NAMALWA (cell line): Measurements from ENCODE around the gene PIH1D1.
A peak's percentile ranks its signal among the peaks of the same experiment; 100 is the strongest.

Experiments used
- DNase-seq: peaks from one replicate; pipeline ENCODE4 v3.0.0-alpha.2; 2015; ENCODE audit warnings: low spot score

The PIH1D1 gene

GRCh38 chr19:49456326-49456725 lies 4.7 kb upstream of the PIH1D1 start:
- DNase-seq: no peak

GRCh38 chr19:49455773-49456172 lies 4.2 kb upstream of the PIH1D1 start:
- no peak for DNase-seq

DNA sequence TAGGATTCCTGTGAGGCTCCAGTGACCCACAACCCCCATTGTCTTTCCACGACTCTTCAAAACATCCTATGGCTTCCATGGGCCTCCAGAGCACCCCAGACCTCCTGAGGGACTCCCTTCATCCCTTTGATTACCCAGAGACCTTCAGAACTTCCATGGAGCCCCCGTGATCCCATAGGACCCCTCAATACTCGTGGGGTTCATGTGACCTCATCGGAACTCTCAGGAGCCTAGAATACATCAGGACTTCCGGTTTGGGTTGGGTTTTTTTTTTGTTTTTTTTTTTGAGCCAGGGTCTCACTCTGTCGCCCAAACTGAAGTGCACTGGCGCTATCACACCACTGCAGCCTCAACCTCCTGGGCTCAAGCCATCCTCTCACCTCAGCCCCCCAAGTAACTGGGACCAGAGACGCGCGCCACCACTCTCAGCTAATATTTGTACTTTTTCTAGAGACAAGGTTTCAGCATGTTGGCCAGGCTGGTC lies 2.2 kb upstream of the PIH1D1 start:
- peak; percentile 79 for DNase-seq

- peak; percentile 98 for DNase-seq
These were observed 1.6 kb upstream of the PIH1D1 start, which contains the start of gene ALDH16A1 for GRCh38 chr19:49453013-49453756. ALDH16A1 (plus strand) TSS chr19:49453225; CDS start chr19:49453332, 107 bp downstream.

GRCh38 chr19:49450405-49450804 lies 1.2 kb downstream of the PIH1D1 start:
- DNase-seq: no peak

GRCh38 chr19:49448432-49448786 lies 3.2 kb downstream of the PIH1D1 start:
- no peak for DNase-seq

DNA sequence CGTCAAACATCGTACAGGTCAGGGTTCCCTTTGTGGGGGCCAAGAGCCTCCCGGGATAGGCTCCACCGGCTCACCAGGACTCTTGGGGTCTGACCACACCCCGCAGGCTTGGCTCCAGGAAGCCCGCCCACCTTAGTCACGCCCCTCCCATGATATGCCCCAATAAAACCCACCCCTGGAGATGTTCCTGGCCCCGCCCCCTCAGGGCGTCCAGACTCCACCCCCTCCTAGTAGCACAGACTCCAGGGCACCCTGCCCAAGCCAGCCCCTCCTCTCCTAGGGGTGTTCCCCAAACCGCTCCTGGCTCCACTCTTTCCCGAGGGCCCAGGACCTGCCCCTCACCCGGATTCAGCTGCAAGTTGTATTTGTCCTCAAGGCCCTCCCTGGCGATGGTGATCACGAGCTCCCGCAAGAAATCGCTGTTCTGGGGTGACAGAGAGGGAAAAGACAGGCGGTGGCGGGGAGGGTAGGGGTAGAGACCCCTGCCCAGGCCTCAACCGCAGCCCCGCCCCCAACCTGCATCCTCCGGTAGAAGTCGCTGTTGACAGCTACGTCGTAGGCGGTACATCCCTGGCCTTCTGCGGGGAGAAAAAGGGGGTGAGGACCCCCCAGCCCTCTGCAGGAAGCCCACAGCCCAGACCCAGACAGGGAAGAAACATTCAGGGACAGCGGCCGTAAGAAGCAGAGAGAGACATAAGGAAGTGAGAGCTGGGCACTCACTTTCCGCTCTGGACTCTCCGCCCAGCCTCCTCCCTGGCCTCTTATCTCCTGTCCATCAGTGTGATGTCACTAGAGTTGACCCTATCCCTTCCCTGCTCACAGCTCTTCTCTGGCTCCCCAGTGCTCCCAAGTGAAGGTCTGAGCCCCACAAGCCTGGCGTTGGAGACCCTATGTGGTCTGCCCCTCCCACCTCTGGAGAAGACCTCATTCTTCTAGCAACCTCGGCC lies 3.9 kb downstream of the PIH1D1 start:
- DNase-seq: peak; percentile 86

GRCh38 chr19:49445997-49446396 lies 5.6 kb downstream of the PIH1D1 start:
- DNase-seq: no peak

DNA sequence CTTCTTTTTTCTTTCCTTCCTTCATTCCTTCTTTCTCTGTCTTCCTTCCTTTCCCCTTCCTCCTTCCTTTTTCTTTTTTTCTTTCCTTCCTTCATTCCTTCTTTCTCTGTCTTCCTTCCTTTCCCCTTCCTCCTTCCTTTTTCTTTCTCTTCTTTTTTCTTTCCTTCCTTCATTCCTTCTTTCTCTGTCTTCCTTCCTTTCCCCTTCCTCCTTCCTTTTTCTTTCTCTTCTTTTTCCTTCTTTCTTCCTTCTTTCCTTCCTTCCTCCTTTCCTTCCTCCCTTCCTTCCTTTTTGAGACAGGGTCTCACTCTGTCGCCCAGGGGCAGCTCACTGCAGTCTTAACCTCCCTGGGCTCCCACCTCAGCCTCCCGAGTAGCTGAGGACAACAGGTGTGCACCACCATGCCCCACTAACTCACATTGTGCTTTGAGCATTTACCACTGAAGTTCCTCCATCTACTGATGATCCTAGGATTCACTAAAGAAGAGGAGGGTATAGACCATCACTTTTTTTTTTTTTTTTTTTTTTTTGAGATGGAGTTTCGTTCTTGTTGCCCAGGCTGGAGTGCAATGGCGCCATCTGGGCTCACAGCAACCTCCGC lies 7.4 kb downstream of the PIH1D1 start:
- DNase-seq: peak; percentile 35

DNA sequence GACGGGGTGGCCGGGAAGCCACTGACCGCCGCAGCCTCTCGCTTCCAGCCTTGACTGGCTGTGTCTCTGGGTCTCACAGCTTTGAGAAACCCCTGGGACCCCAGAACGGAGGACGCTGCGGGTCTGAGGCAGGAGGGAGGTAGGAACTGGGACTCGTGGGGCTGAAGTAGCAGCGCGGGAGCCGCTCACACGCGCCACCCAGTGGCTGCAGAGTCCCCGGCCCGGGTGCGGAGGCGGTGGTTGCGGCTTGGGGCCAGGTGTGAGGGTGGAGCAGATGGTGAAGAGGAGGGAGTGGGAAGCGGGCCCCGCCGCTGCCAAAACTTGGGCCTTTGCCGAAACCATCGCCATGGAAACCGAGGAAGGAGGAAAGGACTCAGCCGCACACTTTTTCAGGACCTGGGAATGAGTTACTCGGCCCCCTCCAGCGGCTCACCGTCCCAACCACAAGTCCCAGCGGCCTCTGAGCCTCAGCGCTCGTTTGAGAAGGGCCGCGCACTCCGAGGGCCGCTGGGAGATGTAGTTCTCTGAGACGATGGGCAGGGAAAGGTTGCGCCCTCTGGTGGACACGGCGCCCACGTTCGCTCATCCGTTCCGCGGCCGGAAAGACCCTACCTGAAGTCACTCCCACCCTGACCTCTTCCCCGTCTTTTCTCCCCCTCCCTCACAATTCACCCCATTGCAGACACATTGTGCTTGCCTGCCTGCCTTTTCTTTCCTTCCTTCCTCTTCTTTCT lies 8.1 kb downstream of the PIH1D1 start:
- DNase-seq: peak; percentile 94

GRCh38 chr19:49442771-49443365 lies 8.7 kb downstream of the PIH1D1 start:
- DNase-seq: peak; percentile 66

DNA sequence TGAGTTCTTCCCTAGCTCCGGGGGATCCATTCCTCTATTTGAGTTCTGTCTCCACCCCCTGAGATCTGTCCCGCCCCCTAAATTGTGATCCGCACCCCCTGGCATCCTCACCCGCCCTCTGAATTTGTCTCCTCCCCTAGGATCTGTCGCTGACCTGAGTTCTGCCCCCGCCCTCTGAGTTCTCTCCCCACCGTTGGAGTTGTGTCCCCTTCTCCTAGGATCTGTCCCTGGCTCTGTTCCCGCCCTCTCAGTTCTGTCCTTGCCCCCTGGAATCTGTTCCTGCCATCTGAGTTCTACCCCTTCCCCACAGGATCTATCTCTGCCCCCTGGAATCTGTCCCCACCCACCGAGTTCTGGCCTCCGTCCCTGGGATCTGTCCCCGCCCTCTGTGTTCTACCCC lies 9.3 kb downstream of the PIH1D1 start:
- peak; percentile 55 for DNase-seq

GRCh38 chr19:49441960-49442350 lies 9.7 kb downstream of the PIH1D1 start:
- no peak for DNase-seq

DNA sequence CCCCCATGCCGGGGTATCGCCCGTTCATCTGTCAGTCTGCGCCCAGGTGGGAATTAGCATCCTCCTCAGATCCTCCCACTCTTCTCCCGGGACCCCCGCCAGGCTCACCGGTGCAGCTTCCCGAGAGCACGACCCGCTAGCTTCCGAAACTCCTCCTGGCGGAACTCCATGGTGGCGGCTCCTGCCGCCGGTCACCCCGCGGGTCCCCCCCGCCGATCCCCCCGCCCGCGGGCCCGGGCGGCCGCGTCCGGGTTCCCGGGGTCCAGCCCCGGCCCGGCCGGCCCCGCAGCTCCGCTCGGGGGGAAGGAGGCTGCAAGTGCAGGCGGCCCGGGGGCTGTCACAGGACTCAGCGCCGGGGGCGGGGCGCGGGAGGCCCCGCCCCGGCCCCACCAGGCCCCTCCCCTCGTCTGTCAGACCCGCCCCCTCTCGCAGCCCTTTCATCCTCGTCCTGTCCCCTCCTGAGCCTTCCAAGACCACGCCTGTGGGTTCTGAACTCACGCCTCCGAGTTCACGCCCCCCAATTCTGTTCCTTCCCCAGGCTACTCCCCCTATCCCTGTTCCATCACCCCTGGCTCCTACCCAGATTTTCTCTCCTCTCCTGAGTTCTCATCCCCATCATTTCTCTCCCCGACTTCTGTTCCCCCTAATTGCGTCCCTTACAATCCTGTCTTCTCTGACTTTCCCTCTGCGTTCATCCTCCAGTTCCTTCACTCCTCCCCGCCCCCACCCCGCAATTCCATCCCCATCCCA lies 10.2 kb downstream of the PIH1D1 start, which contains the start of gene SLC17A7:
TSS of gene SLC17A7 (minus strand) at position 318 of the 750 bp plus-strand sequence. CDS start at position 170, 148 bp downstream.
- DNase-seq: peak; percentile 67

DNA sequence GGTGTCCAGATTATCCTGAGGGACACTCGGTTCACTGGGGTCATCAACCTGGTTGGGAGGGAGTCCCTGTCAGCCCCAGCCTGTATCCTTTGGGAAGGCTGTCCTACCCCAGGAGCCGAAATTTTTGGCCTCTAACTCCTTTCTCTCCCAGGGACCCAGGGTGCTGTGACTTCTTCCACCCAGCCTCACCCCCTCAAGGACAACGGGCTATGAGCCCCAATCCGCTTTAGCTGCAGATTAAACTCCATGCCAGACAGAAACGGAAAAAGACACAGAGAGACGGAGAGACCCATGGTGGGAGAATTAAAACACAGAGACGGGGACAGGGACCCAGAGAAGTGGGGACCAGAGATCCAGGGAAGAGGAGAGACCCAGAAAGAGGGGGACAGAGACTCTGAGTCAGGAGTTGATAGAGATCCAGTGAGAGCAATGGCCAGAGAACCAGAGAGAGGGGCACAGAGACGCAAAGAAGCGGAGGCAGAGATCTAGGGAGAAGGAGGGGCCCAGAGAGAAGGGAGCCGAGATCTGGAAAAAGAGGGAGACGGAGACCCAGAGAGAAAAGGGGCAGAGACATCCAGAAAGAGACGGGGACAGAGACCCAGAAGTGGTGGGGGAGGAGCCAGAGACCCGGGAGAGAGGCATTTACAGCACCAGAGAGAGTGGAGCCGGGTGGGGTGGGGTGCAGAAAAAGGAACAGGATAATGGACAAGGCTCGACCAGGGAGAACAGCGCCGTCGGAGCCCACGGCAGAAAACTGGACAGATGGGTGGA lies 11.0 kb downstream of the PIH1D1 start:
- no peak for DNase-seq

- DNase-seq: no peak
These were observed 11.8 kb downstream of the PIH1D1 start for GRCh38 chr19:49439836-49440235.

- no peak for DNase-seq
These were observed 13.4 kb downstream of the PIH1D1 start for GRCh38 chr19:49438261-49438660.

- DNase-seq: no peak
These were observed 14.4 kb downstream of the PIH1D1 start for GRCh38 chr19:49437231-49437630.

- DNase-seq: peak; percentile 67
These were observed 15.1 kb downstream of the PIH1D1 start for GRCh38 chr19:49436381-49437017.
